OCI-LY3 (cell line): ENCODE results near the gene BUB3.

Experiments used
- H2AFZ ChIP-seq: fragments of 200-600, 300-600 bp; shearing (Covaris generic); 2 replicates; pipeline ENCODE4 v1.6.0; 2014; ENCODE audit warnings: antibody characterized with exemption, low read depth, low read length
- H3K27ac ChIP-seq: fragments of 200-600, 300-600 bp; sonication (generic); 2 replicates; pipeline ENCODE4 v1.5.1; 2014; ENCODE audit warnings: mild to moderate bottlenecking, low read length, moderate library complexity, mixed read lengths
- H3K27me3 ChIP-seq: fragments of 200-600, 300-600 bp; sonication (generic); 2 replicates; pipeline ENCODE4 v1.6.1; 2014; ENCODE audit warnings: low read depth, low read length, mixed read lengths
- H3K36me3 ChIP-seq: fragments of 200-600, 300-600 bp; sonication (generic); replicated peaks from 2 replicates; pipeline ENCODE3; 2014; ENCODE audit warnings: low read depth, low read length, mixed read lengths
- H3K4me1 ChIP-seq: fragments of 300-600, 200-600 bp; sonication (generic); 2 replicates; pipeline ENCODE4 v1.6.1; 2014; ENCODE audit warnings: low read length, mixed read lengths
- H3K4me2 ChIP-seq: fragments of 200-600, 300-600 bp; sonication (generic); 2 replicates; pipeline ENCODE4 v1.6.1; 2014; ENCODE audit warnings: low read length, mixed read lengths
- H3K4me3 ChIP-seq: fragments of 300-600, 200-600 bp; sonication (generic); 2 replicates; pipeline ENCODE4 v1.5.1; 2014; ENCODE audit warnings: antibody characterized with exemption, mild to moderate bottlenecking, low read length, moderate library complexity
- H3K79me2 ChIP-seq: fragments of 300-600, 200-600 bp; shearing (Covaris generic); 2 replicates; pipeline ENCODE4 v1.6.1; 2014; ENCODE audit warnings: mild to moderate bottlenecking, low read length, mixed read lengths
- H3K9ac ChIP-seq: fragments of 300-600, 200-600 bp; shearing (Covaris generic); 2 replicates; pipeline ENCODE4 v1.6.0; 2014; ENCODE audit warnings: mild to moderate bottlenecking, low read length, moderate library complexity
- H3K9me3 ChIP-seq: fragments of 200-600, 300-600 bp; shearing (Covaris generic); 2 replicates; pipeline ENCODE4 v1.6.1; 2014; ENCODE audit warnings: low read length, mixed read lengths; ENCODE audit not compliant: insufficient read depth
- H4K20me1 ChIP-seq: fragments of 200-600, 300-600 bp; sonication (generic); 2 replicates; pipeline ENCODE4 v1.6.1; 2016; ENCODE audit warnings: low read length, mixed read lengths; ENCODE audit not compliant: insufficient read depth
- EZH2phosphoT487 ChIP-seq: fragments of 200-600 bp; shearing (Covaris generic); IDR thresholded peaks from 2 replicates; pipeline ENCODE4 v1.6.1; 2018; ENCODE audit warnings: antibody characterized with exemption, mixed run types, low read depth
- TF ChIP-seq, protein P1 (sequence below): fragments of 200-600, 300-600 bp; sonication (generic); IDR thresholded peaks from 2 replicates; pipeline ENCODE4 v1.5.1; 2014; ENCODE audit warnings: antibody characterized with exemption, low read length, low read depth

BUB3 gene

GRCh38 chr10:123187781-123188180, 33.6 kb downstream of the BUB3 start:
- no peaks in the 10 kb centered on the region for H3K27me3 ChIP-seq
- H3K79me2 ChIP-seq: no peaks in the 10 kb centered on the region
- H3K9me3 ChIP-seq: no peaks in the 10 kb centered on the region
- H4K20me1 ChIP-seq: no peaks in the 10 kb centered on the region
- no peak overlapping the region for H3K4me3 ChIP-seq
- H3K36me3 ChIP-seq: peaks cover 30% of the 10 kb centered on the region
- H3K4me1 ChIP-seq: no peaks in the 10 kb centered on the region
- H3K9ac ChIP-seq: no peak overlapping the region
- TF ChIP-seq EZH2phosphoT487: no peak
- TF ChIP-seq, protein P1, sequence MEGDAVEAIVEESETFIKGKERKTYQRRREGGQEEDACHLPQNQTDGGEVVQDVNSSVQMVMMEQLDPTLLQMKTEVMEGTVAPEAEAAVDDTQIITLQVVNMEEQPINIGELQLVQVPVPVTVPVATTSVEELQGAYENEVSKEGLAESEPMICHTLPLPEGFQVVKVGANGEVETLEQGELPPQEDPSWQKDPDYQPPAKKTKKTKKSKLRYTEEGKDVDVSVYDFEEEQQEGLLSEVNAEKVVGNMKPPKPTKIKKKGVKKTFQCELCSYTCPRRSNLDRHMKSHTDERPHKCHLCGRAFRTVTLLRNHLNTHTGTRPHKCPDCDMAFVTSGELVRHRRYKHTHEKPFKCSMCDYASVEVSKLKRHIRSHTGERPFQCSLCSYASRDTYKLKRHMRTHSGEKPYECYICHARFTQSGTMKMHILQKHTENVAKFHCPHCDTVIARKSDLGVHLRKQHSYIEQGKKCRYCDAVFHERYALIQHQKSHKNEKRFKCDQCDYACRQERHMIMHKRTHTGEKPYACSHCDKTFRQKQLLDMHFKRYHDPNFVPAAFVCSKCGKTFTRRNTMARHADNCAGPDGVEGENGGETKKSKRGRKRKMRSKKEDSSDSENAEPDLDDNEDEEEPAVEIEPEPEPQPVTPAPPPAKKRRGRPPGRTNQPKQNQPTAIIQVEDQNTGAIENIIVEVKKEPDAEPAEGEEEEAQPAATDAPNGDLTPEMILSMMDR: no peak
- H3K27ac ChIP-seq: no peak overlapping the region
- H3K4me2 ChIP-seq: no peak overlapping the region
- no peak overlapping the region for H2AFZ ChIP-seq

- H2AFZ ChIP-seq: no peak overlapping the region
- H3K4me2 ChIP-seq: no peak overlapping the region
- H3K27ac ChIP-seq: no peak overlapping the region
- H3K79me2 ChIP-seq: no peaks in the 10 kb centered on the region
- H3K9me3 ChIP-seq: no peaks in the 10 kb centered on the region
- H3K4me1 ChIP-seq: no peaks in the 10 kb centered on the region
- peaks cover 4% of the 10 kb centered on the region for H3K36me3 ChIP-seq
- H3K9ac ChIP-seq: no peak overlapping the region
- TF ChIP-seq, protein P1: no peak
- TF ChIP-seq EZH2phosphoT487: no peak
- H3K27me3 ChIP-seq: no peaks in the 10 kb centered on the region
- no peak overlapping the region for H3K4me3 ChIP-seq
- no peaks in the 10 kb centered on the region for H4K20me1 ChIP-seq
Observed at GRCh38 chr10:123191886-123192285, 37.7 kb downstream of the BUB3 start.

DNA sequence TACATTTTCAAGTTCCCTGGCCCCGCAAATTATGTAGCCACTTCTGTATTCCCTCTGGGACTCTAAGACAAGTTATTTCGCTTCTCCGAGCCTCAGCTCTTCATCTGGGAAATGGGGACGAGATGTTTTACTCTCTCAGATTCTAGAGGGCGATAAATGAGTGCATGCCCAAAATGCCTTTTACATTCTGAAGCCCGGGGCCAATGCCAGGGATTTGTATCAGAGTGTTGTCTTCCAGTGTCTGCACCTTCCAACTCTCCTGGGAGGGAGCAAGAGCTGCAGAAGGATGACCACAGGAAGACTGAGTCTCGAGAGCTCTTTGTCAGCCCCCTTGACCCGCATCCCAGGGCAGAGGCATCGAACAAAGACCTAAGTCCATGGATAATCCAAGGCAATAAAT, 39.9 kb downstream of the BUB3 start:
- H3K4me3 ChIP-seq: no peak overlapping the region
- TF ChIP-seq, protein P1: no peak
- TF ChIP-seq EZH2phosphoT487: no peak
- no peaks in the 10 kb centered on the region for H3K4me1 ChIP-seq
- H3K9me3 ChIP-seq: no peaks in the 10 kb centered on the region
- no peak overlapping the region for H2AFZ ChIP-seq
- no peak overlapping the region for H3K4me2 ChIP-seq
- H3K27me3 ChIP-seq: no peaks in the 10 kb centered on the region
- H3K79me2 ChIP-seq: no peaks in the 10 kb centered on the region
- peaks cover 3% of the 10 kb centered on the region for H3K36me3 ChIP-seq
- H3K27ac ChIP-seq: no peak overlapping the region
- H4K20me1 ChIP-seq: no peaks in the 10 kb centered on the region
- no peak overlapping the region for H3K9ac ChIP-seq

DNA sequence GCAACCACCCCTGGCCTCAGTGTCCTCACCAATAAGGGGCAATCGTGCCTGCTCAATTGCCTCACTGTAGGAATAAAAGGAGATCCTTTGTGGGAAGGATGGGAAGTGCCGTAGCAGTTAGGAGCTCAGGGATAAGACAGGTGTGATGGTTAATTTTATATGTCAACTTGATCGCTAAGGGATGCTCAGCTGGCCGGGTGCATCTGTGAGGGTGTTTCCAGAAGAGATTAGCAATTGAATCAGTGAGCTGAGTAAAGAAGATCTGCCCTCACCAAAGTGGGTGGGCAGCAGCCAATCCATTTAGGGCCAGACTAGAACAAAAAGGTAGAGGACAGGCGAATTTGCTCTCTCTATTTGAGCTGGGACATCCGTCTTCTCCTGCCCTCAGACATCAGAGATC, 46.3 kb downstream of the BUB3 start:
- H2AFZ ChIP-seq: no peak overlapping the region
- H3K4me2 ChIP-seq: no peak overlapping the region
- H3K36me3 ChIP-seq: no peaks in the 10 kb centered on the region
- no peaks in the 10 kb centered on the region for H4K20me1 ChIP-seq
- H3K4me3 ChIP-seq: no peak overlapping the region
- no peak overlapping the region for H3K27ac ChIP-seq
- H3K4me1 ChIP-seq: peaks cover 18% of the 10 kb centered on the region
- TF ChIP-seq EZH2phosphoT487: no peak
- TF ChIP-seq, protein P1: no peak
- no peak overlapping the region for H3K9ac ChIP-seq
- no peaks in the 10 kb centered on the region for H3K79me2 ChIP-seq
- no peaks in the 10 kb centered on the region for H3K9me3 ChIP-seq
- no peaks in the 10 kb centered on the region for H3K27me3 ChIP-seq
